CD4-positive, alpha-beta T cell treated with Interleukin-6 at 100 ng/mL for 8 hours (primary cell): ENCODE data around the gene GOLGA1.
"Not testable (repeated sequence)": the region's sequence is repeated elsewhere in the genome, so short reads cannot be mapped to it uniquely, and the experiment has no call there.

ENCODE experiments used
- DNase-seq: peaks from one replicate; pipeline ENCODE4 v3.0.0-alpha.2; 2020; ENCODE audit warnings: mixed read lengths, low spot score

The GOLGA1 gene

DNA sequence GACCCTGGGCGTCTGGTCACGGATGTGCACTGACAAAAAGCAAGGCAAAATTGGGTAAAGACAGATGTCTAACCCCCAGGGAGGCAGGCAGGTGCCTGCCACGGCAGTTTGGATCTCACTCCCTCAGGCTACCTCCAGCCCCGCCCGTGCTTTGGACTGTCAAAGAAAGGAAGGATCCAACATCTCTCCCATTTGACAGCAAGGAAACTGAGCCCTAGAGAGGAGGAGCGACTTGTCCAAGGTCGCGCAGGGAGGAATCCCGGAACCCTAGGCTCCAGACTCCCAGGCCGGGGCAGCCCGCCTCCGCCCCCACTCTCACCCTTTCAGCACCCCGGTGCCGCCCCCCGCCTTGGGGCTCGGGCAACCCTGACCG is 376 bp downstream of the GOLGA1 start:
- DNase-seq: peak; percentile 1

DNA sequence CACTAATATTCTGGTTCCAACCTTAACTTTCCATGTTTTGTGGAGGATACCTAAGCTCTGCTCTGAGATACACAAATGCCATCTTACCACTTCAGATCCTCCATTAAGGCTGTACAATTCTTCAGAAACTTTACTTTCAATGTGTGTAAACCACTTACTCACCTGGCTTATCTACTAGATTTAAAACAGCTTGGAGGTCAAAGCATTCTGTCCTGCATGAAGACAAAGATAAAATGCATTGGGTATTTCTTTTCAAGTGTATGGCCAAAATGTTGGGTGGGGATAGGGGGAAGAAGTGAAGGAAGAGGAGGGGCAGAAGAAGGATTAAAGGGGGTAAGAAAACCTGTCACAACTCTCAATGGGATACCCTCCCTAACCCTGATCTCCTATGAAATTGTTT is 939 bp downstream of the GOLGA1 start:
- no peak for DNase-seq

DNA sequence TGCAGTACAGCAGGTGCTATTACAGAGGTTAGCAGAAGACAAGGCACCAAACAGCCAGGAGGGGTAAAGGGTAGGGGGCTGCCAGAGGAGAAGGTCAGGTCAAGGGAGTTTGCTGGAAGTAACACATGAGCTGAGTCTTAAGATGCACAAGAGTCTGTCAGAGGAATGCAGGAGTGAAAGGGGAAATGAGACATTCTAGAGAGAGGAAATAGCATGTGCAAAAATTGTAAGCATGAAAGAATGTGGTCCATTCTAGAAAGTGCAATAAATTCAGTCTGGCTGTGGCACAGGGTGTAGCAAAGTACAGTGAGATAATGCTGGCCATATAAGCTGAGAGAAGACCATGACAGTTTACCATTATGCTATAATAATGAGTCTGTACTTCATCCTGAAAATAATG is 6.6 kb downstream of the GOLGA1 start:
- no peak for DNase-seq

DNA sequence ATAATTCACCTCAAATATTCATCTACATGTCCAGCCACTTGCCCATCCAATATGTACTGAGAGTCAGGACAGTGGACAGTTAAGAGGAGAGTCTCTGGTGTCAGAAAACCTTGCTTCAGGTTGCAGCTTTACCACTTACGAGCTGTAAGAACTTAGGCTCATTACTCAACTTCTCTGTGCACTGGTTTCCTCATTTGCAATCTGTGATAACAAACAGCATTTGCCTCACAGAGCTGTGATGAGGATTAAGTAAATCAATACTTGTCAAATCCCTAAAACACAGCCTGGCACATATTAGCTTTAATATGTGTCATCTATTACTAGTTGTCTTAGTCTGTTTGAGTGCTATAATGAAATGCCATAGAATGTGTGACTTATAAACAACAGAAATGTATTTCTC is 8.6 kb downstream of the GOLGA1 start:
- DNase-seq: no peak

DNA sequence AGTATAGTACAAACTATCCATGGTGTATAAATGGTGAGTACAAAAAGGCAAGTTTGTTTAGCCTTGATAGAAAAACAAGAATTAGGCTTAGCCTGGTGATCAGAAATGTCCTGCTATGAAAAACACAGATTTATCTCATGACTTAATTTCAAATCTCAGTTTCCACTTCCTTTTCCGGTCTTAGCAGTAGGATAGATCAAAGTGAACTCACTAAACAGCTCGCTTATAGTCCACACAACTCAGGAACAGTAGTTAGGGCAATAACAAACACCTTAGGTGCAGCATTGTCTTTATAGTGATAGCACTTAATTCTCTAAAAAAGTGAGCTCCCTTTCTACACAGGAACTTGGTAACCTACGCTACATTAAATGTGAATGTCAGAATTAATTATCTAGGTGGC is 11.4 kb downstream of the GOLGA1 start:
- DNase-seq: peak; percentile 3

DNA sequence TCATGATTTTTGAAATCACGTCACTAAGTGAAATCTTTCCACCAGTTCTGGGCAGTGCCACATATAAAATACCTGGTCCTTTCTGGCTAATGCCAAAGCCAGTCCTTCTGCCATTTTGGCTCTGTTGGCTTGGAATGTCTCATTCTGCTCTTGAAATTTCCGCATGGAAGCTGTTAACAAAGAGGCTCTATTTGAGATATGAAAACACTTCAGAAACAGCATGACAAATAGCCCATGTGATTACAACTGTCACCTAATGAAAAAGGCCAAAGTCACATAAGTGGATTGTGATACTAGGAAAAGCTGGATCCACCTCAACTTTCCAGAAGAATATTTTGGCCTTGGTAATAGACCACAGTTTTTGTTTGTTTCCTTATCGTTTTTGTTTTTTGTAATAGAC is 12.8 kb downstream of the GOLGA1 start:
- DNase-seq: no peak

DNA sequence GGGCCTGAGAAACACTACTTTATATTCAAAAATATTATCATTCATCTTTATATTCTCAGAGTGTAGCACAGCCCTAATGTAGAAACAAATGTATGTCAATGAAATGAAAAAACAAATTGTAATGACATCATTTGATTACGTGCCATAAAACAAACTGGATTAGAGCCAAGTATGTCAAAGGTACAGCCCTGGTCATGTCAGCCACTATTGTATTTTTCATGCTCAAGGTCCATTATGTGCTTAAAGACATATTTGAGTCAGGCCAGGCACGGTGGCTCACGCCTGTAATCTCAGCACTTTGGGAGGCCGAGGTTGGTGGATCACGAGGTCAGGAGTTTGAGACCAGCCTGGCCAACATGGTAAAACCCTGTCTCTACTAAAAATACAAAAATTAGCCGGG is 20.5 kb downstream of the GOLGA1 start:
- not testable (repeated sequence) for DNase-seq

DNA sequence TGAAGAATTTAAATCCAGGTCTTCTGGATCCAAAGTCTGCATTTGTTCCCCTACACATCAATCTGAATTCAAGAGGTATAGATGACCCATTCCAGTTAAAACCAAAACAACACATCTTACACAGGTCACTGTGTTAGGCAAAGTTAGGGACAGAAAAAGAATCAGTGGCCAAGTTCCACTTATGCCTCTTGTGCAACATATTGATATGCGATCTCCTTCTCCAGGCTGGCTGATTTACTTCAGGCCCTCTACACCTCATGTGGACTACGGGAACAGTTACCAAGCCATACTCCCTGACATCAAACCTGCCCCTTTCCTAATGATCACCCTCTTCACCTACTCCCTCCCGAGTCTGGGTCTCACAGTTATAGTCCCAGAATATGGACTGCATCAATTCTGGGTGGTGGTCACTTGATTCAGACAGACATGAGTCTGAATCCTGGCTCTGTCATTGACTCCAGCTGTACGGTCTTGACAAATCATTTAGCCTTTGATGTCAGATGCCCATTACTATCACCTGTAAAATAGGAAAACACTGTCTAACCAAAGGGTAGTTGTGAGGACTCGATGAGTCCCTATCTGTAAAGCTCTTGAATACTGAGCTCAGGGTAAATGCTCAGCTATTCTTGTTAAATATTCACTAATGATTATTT is 26.0 kb downstream of the GOLGA1 start:
- no peak for DNase-seq

DNA sequence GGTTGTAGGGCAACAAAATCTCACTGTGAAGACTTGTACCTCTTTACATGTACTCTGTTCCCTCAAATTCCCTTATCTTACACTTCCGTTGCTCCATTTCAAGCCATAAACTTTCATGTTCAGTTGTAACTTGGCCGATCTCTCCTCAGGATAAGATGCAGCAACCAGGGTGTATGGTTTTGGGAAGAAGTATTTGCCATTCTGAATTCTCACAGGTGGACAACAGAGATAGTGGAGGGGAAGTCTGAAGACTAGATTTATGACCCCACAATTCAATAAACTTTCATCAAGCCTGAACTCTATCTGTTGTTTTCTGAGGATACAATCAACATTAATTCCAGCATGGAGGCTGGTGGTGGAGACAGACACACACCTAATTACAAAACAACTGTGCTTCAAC is 27.5 kb downstream of the GOLGA1 start:
- no peak for DNase-seq

DNA sequence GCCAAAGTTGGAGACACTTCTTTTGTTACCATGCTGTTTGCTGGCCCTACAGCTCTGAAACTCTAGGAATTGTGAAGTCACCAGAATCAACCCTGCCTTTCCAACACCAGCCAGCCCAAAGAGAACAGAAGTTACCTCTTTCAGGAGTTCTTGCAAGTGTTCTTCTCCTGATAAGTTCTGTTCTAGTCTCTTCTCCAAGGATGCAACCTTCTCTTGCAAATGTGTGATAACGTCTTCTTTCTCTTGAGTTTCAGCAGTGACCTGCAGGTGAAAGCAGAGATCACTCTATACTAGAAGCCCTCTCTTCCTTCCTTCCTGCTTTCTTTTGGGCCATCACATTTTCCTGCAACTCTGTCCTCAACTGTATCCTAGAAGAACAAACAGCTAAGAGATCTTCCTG is 29.1 kb downstream of the GOLGA1 start:
- no peak for DNase-seq

DNA sequence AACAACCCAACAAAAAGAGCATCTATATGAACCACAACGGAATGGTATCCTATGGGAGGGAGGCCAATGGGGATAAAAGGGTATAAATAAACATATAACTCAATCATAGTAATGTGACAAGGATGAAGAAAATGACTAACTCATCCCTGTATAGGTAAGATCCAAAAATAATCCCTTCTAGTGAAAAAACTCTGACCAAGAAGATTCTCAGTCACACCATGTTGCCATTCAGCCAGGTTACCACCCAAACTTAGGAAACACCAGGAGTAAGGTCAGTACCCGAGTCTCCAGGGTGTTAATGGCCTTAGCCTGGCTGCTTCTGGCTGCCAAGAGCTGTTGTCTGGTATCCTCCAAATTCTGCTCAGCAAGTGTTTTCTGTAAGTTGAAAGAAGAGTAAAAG is 32.8 kb downstream of the GOLGA1 start:
- no peak for DNase-seq

DNA sequence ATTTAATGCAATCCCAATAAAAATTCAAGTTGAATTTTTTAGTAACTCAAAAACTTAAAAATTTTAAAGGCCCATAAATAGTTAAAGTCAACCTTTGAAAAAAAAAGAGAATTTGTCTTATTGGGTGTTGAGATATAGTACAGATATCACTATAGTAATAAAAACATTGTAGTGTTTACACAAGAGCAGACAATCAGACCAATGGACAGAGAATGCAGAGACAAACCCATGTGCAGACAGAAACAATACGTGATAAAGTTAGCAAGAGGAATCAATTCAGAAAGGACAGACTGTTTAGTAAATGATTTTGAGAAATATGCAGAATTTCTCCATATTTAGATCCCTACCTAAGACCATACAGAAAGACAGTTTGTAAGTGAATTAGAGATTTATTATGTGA is 33.9 kb downstream of the GOLGA1 start:
- DNase-seq: no peak

DNA sequence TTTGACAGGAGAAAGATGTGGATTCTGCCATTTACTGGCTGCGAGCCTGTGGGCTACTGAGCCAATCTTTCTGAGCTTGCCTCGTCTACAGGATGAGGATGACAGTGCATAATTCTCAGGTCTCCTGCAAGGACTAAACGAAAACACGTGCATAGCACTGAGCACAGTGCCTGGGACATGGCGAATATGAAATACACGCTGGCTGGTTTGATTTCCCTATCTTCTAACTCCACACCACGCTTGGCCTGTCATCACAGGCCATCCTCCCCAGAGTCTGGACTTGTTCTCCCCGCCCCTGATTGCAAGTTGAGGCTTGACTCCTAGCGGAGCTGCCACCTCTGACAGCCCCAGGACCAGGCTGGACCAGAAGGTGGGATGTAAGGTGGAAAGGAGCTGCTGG is 41.0 kb downstream of the GOLGA1 start:
- no peak for DNase-seq

DNA sequence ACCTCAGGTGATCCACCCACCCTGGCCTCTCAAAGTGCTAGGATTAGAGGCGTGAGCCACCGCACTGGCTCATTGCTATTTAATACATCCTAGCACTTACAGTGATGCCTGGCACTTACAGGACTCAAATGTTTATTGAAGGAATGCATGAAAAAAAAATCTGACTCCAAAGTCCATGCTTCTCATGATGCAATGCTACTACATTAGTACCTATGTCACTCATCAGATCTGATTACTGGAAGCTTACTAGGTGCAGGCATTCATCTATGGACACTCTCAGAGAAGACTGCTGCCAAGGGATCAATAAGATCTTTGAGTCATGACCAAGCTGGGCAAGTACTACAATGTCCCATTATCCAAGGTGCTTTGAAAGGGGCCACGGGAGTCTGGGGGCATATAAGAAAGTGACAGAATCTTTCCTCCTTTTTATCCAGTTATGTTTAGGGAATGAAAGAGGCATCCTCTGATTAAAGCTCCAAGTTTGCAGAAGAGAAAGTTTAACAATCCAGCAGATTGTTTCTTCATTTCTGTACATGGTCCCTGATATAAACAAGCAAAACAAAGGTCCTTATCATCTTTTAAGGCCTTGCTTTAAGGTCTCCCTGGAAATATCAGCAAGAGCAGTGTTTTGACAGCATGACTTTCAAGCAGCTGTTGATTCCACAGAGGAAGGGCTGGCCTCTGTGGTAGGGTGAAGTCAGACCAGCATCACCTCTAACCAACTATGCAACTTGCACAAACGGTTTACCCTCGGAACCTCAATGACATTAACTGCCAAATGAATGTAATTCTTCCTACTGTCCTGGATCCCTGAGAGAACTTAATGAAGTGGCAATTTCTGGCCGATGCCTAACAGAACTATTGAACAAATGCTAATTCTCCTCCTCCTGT is 43.1 kb downstream of the GOLGA1 start:
- DNase-seq: no peak

DNA sequence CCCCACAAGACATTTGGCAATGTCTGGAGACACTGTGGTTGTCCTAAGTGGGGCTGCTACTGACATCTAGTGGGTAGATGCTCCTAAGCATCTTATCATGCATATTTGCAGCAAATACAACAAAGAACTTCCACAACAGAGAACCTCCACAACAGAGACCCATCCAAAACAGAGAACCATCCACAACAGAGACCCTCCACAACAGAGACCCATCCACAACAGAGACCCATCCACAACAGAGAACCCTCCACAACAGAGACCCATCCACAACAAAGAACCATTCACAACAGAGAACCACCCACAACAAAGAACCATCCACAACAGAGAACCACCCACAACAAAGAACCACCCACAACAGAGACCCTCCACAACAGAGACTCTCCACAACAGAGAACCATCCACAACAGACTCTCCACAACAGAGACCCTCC is 46.1 kb downstream of the GOLGA1 start:
- peak; percentile 36 for DNase-seq

DNA sequence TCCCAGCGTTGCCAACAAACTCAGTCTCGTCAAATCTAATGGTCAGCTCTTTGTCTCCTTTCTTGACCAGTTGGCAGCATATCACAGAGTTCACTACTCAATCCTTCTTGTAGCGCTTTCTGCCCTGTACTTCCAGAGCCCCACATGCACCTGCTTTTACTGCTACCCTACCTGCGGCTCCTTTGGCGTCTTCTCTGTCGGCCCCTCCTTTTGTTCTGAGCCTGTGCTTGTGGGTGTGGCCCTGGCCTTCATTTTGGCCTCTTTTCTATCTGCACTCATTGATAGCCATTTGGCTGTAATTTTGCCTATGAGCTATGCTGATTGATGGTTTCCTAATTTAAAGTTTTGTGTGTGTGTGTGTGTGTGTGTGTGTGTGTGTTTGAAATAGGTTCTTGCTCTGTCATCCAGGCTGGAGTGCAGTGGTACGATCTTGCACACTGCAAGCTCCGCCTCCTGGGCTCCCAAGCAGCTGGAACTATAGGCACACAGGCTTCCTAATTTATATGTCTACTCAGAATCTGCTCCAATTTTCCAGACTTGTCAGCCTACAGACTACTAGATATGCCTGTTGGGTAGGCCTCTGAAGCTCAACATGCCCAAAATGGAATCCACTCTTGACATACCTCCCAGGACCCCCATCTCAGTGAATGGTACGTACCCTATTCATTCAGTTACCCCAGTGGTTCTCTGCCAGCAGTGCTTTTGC is 46.7 kb downstream of the GOLGA1 start:
- no peak for DNase-seq

DNA sequence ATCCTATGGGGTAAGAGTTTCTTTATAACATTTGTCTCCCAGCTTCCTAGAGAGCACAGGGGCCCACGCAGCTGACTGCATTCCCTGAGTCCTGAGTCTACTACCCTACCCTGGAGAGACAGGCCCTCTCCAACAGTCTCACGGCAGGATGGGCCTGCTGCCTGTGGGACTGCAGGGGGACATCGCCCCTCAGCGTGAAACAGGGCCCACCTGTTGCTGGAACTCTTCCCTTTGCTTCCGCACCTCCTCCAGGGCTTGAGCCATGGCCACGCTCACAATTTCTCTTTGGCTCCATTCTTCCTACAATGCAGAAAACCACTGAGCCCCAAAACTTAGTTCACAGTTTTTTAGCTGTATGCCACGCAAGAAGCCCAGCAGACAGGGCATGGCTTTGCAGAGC is 50.7 kb downstream of the GOLGA1 start:
- DNase-seq: no peak

DNA sequence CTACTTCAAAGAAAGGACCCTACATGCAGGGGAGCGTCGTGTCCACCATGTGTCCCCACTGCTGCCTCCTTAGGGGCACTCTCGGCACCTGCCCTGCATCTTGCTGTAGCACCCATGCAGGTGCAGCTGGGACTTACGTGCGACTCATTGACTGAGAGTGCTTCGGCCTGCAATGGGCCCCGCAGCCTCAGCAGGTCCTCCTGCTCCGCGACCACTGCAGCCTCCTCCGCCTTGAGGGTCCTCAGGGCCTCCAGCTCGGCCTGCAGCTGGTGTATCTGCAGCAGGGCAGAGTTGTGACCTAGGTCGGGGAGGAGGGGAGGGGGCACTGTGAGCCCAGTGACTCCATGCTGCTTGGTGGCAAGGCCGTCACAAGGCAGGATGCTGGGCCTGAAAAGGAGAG is 51.9 kb downstream of the GOLGA1 start:
- no peak for DNase-seq

DNA sequence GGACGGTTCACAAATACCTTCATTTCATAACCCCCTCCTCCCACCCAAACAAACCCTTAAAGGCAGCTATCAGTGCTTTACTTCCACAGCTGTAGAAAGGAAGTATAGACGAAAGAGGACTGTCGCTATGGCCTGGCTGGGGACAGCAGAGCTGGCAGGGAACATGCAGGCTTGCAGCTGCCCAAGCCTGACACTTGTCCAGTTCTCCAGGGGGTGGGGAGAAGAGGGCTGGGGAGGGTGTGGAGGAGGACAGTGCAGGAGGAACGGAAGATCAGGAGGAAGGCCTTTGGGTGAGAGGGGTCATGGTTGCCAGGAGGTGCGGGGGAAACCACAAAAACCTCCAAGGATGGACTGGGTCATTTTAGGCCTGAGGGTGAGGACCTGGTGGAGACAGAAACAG is 53.1 kb downstream of the GOLGA1 start:
- DNase-seq: no peak

DNA sequence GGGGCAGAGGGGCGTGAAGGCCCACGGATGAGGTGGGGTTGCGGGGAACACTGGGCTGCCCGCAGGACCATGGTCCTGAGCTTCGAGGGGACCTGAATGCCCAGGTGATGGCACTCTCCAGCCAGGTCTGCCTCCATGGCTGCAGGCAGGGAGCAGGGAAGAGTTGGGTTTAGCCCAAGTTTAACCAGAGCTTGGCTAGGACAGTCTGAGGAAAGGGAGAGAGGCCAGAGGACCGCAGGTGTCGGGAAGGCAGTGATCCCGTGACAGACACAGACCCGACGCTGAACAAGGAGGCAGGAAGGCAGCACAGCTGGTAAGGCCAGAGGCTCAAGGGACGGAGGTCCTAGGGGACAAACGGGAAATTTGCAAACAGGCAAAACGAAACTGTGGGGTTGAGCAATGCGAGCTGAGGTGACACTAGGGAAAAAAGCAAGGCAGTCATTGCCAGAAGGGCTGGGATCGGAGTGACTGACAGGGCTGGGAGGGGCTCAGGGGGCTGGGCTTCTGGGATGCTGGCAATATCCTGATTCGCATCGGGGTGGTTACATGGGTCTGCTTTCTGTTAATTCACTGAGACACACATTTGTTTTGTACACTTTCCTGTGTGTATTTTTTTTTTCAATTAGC is 53.9 kb downstream of the GOLGA1 start:
- DNase-seq: no peak

DNA sequence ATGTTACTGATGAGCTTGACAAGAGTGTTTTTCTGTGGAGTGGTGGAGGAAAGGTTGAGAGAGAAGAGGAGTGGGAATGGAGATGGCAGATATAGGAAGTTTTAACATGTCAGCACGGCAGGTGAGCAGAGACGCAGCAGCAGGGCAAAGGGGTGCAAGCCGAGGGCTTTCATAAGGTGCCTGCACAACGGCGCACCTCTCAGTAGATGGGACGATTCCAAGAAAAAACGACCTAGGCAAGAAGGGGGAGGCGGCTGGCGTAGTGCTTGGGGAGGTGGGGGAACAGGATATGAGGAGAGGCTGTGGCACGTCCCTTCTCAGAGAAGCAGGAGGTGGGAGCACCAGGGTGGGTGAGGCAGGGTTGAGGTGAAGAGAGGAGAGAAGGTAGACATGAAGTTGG is 54.4 kb downstream of the GOLGA1 start:
- DNase-seq: no peak

DNA sequence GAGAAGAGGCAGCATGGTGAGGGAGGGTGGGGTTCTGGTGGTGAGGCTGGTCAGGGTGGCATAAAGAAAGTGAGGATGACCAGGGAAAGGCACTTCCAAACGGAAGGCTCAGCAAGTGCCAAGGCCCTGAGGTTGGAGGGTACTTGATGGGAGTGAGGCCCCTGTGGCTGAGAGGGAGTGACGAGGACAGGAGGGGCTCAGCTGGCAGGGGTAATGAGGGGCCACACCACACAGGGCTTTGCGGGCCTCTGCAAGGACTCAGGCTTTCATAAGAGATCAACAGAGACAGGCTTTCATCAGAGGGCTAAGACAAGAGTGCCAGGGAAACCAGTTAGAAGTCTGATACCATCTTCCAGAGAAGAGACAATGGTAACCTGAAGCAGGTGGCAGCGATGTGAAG is 55.3 kb downstream of the GOLGA1 start:
- DNase-seq: no peak

DNA sequence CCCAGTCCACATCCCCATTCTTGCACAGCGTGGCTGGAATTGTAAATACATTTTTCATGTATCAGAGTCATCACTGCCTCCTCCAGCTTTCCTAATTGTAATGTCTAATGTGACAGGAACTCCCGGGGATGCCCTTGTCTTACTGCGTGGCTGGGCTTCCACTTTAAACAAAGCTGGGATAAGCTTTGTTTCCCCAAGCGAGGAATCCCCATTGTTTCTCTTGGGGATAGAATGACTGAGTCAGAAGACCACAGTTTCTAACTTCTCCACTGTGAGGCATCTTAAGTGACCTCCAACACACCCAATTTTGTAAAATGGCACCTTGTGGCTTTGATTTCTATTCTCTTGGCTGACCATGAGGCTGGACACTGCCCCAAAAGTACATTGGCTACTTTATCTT is 56.5 kb downstream of the GOLGA1 start:
- no peak for DNase-seq
